OCI-LY7 (cell line): Measurements from ENCODE around the gene SPINK4. TPM values are rescaled to one million over a fixed set of nuclear protein-coding genes. Genes with fewer than 3 reads are reported as not detected.

Source experiments
- BruUV-seq: library from RNA; stranded (reverse); fragments of 400-500 nt; replicated peaks from 2 replicates; lab custom pipeline; 2021; lab: Mats Ljungman, UMichigan
- CTCF ChIA-PET: fragments of 300-600 bp; sonication (Branson Sonifier 250); formaldehyde crosslinking; loops from one replicate; lab custom pipeline; 2022; ENCODE audit warnings: antibody characterized with exemption; ENCODE audit not compliant: unreplicated experiment; lab: Charles Lee
- POLR2A ChIA-PET: fragments of 300-600 bp; sonication (Branson Sonifier 250); formaldehyde crosslinking; loops from one replicate; lab custom pipeline; 2022; ENCODE audit warnings: antibody characterized with exemption; lab: Charles Lee
- DNase-seq: peaks from one replicate; pipeline ENCODE4 v3.0.0-alpha.2; 2015; ENCODE audit warnings: low spot score
- H2AFZ ChIP-seq: fragments of 200-600 bp; sonication (generic), shearing (Covaris generic); 2 replicates; pipeline ENCODE4 v1.6.1; 2014; ENCODE audit warnings: mild to moderate bottlenecking, antibody characterized with exemption, low read length, moderate library complexity
- H3K27ac ChIP-seq: fragments of 200-600 bp; sonication (generic); 2 replicates; pipeline ENCODE4 v1.5.1; 2014; ENCODE audit warnings: mixed run types, low read depth, mild to moderate bottlenecking, moderate library complexity, low read length, inconsistent platforms; ENCODE audit not compliant: poor library complexity, severe bottlenecking
- H3K36me3 ChIP-seq: fragments of 200-600 bp; sonication (generic); 2 replicates; pipeline ENCODE4 v1.6.1; 2014; ENCODE audit warnings: mild to moderate bottlenecking, antibody characterized with exemption, low read length, moderate library complexity, mixed read lengths; ENCODE audit not compliant: insufficient read depth
- H3K4me1 ChIP-seq: fragments of 200-600 bp; sonication (generic); 2 replicates; pipeline ENCODE4 v1.5.1; 2014; ENCODE audit warnings: mild to moderate bottlenecking, low read length; ENCODE audit not compliant: insufficient read depth, poor library complexity, severe bottlenecking
- H3K4me2 ChIP-seq: fragments of 200-600 bp; sonication (generic); 2 replicates; pipeline ENCODE4 v1.6.1; 2014; ENCODE audit warnings: mild to moderate bottlenecking, low read length
- H3K4me3 ChIP-seq: fragments of 200-600 bp; sonication (generic); 2 replicates; pipeline ENCODE4 v1.5.1; 2014; ENCODE audit warnings: mild to moderate bottlenecking, low read depth, low read length; ENCODE audit not compliant: poor library complexity, severe bottlenecking
- H3K79me2 ChIP-seq: fragments of 200-600 bp; sonication (generic); 2 replicates; pipeline ENCODE4 v1.6.1; 2016; ENCODE audit warnings: low read depth, mild to moderate bottlenecking, low read length, moderate library complexity, mixed read lengths; ENCODE audit not compliant: insufficient read depth
- H3K9me2 ChIP-seq: fragments of 200-600 bp; sonication (generic); 2 replicates; pipeline ENCODE4 v1.6.1; 2016; ENCODE audit warnings: mild to moderate bottlenecking, low read length, mixed read lengths; ENCODE audit not compliant: insufficient read depth
- H3K9me3 ChIP-seq: fragments of 200-600 bp; sonication (generic); 2 replicates; pipeline ENCODE4 v1.6.1; 2014; ENCODE audit warnings: mild to moderate bottlenecking, mixed run types, low read length, mixed read lengths
- H4K20me1 ChIP-seq: fragments of 200-600 bp; sonication (generic); 2 replicates; pipeline ENCODE4 v1.6.1; 2014; ENCODE audit warnings: mild to moderate bottlenecking, antibody characterized with exemption, low read length, moderate library complexity, mixed read lengths; ENCODE audit not compliant: insufficient read depth
- CTCF ChIP-seq: fragments of 200-600 bp; sonication (generic); conservative IDR thresholded peaks from 2 replicates; pipeline ENCODE4 v1.5.1; 2014; ENCODE audit warnings: mild to moderate bottlenecking, antibody characterized with exemption, low read length, moderate library complexity, mixed read lengths
- EZH2phosphoT487 ChIP-seq: fragments of 200-600 bp; sonication (generic); IDR thresholded peaks from 2 replicates; pipeline ENCODE4 v1.6.1; 2018; ENCODE audit warnings: low read depth, borderline replicate concordance, mild to moderate bottlenecking, mixed run types, antibody characterized with exemption, low read length, moderate library complexity, mixed read lengths
- intact Hi-C: fragments of 100-400 bp; cut with micrococcal nuclease; formaldehyde crosslinking; loops from one replicate; pipeline ENCODE4 v1.10.0; 2022; ENCODE audit not compliant: unreplicated experiment
- total RNA-seq, 2 experiments: library from RNA; depleted of rRNA in 1 of 2; stranded (reverse); fragments of >200 nt in 1 of 2; shearing (Covaris generic) in 1 of 2; gene quantifications; 2 replicates each; pipeline ENCODE4 v1.2.3, GENCODE V29; 2014 to 2022

SPINK4 gene
- total RNA-seq, 2 experiments from 2014 or later = not detected

- peaks cover 68% of the 10 kb centered on the region for H3K36me3 ChIP-seq
- ChIA-PET CTCF (interaction anchor here (0.6 kb wide), 1 partner anchor 12 kb away, joined by 3 read pairs; no protein-coding TSS in a partner anchor), POLR2A (interaction anchor here (0.9 to 1.7 kb wide), 5 partner anchors 10 to 239 kb away, joined by 3 to 5 read pairs (median 4); partner anchors contain the start of genes DNAJA1 and NFX1)
- no peaks in the 10 kb centered on the region for H4K20me1 ChIP-seq
- no peaks in the 10 kb centered on the region for H3K9me3 ChIP-seq
- H3K79me2 ChIP-seq = peaks cover 33% of the 10 kb centered on the region
- peak; percentile 43 for DNase-seq
- intact Hi-C loops = loop anchor here (1.0 kb wide), 2 partner anchors 27 to 34 kb away; partner anchors contain the start of gene NFX1
- peak overlapping the region; percentile 98 for H3K4me2 ChIP-seq
- H3K9me2 ChIP-seq = no peaks in the 10 kb centered on the region
- H2AFZ ChIP-seq = peak overlapping the region; percentile 47; the same call in 1 of the 2 replicates
- BruUV-seq = no TSS peak
- no peak for TF ChIP-seq CTCF
- no peak for TF ChIP-seq EZH2phosphoT487
- H3K4me1 ChIP-seq = peaks cover 12% of the 10 kb centered on the region
- peak overlapping the region; percentile 32 for H3K27ac ChIP-seq
- H3K4me3 ChIP-seq = peak overlapping the region; percentile 77
Observed at GRCh38 chr9:33263131-33264002, 23.4 kb downstream of the SPINK4 start.

- H3K9me2 ChIP-seq = no peaks in the 10 kb centered on the region
- peak; percentile 73 for DNase-seq
- H3K4me3 ChIP-seq = peak overlapping the region; percentile 77
- ChIA-PET POLR2A (interaction anchor here (0.9 to 1.7 kb wide), 4 partner anchors 16 to 239 kb away, joined by 3 to 5 read pairs (median 4); partner anchors contain the start of genes DNAJA1 and NFX1), CTCF (no interaction called here)
- no TSS peak for BruUV-seq
- H3K9me3 ChIP-seq = no peaks in the 10 kb centered on the region
- peak overlapping the region; percentile 32 for H3K27ac ChIP-seq
- intact Hi-C loops = loop anchor here (1.0 kb wide), 2 partner anchors 26 to 33 kb away; partner anchors contain the start of gene NFX1
- H4K20me1 ChIP-seq = no peaks in the 10 kb centered on the region
- H3K4me2 ChIP-seq = peak overlapping the region; percentile 98
- TF ChIP-seq CTCF (no peak), EZH2phosphoT487 (no peak)
- peak overlapping the region; percentile 47; the same call in 1 of the 2 replicates for H2AFZ ChIP-seq
- peaks cover 12% of the 10 kb centered on the region for H3K4me1 ChIP-seq
- H3K36me3 ChIP-seq = peaks cover 68% of the 10 kb centered on the region
- H3K79me2 ChIP-seq = peaks cover 33% of the 10 kb centered on the region
Observed at GRCh38 chr9:33264003-33264472, 24.1 kb downstream of the SPINK4 start.
